A673 (cell line): Measurements from ENCODE around the gene TMC1.

Experiments used
- EZH2 ChIP-seq: fragments of 200-600 bp; sonication (generic); IDR thresholded peaks from 2 replicates; pipeline ENCODE4 v1.6.1; 2017; ENCODE audit warnings: borderline replicate concordance, low read depth, mild to moderate bottlenecking, mixed read lengths, antibody characterized with exemption, low read length; ENCODE audit not compliant: poor library complexity, severe bottlenecking
- TF ChIP-seq, protein P1 (sequence below): fragments of 300-800, 200-600 bp; sonication (generic); conservative IDR thresholded peaks from 2 replicates; pipeline ENCODE4 v1.5.1; 2017; ENCODE audit warnings: low read depth, mild to moderate bottlenecking, antibody characterized with exemption, low read length, moderate library complexity, mixed read lengths

DNA sequence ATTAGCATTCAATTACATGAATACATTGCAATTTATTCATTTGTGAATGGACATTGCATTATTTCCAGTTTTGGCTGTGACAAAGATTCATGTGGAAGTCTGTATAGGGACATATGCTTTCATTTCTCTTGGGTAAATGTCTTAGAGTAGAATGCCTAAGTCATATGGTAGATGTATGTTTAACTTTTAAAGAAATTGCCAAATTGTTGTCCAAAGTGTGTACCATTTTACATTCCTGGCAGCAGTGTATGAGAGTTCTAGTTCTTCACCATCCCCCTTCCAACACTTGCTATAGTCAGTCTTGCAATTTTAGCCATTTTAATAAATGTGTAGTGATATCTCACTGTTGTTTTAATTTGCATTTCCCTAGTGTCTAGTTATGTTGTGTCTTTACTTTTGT lies 122.2 kb downstream of the TMC1 start:
- TF ChIP-seq, protein P1, sequence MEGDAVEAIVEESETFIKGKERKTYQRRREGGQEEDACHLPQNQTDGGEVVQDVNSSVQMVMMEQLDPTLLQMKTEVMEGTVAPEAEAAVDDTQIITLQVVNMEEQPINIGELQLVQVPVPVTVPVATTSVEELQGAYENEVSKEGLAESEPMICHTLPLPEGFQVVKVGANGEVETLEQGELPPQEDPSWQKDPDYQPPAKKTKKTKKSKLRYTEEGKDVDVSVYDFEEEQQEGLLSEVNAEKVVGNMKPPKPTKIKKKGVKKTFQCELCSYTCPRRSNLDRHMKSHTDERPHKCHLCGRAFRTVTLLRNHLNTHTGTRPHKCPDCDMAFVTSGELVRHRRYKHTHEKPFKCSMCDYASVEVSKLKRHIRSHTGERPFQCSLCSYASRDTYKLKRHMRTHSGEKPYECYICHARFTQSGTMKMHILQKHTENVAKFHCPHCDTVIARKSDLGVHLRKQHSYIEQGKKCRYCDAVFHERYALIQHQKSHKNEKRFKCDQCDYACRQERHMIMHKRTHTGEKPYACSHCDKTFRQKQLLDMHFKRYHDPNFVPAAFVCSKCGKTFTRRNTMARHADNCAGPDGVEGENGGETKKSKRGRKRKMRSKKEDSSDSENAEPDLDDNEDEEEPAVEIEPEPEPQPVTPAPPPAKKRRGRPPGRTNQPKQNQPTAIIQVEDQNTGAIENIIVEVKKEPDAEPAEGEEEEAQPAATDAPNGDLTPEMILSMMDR = no peak
- no peak for TF ChIP-seq EZH2
